Measurements from ENCODE around the gene B3GALT2.

B3GALT2 gene

GRCh38 chr1:193181536-193181935, 4.9 kb downstream of the B3GALT2 start:
- no peak for DNase-seq

- DNase-seq = no peak
Observed at GRCh38 chr1:193179094-193179493, 7.3 kb downstream of the B3GALT2 start.

GRCh38 chr1:193176788-193177187, 9.6 kb downstream of the B3GALT2 start:
- DNase-seq = no peak

GRCh38 chr1:193176113-193176512, 10.3 kb downstream of the B3GALT2 start:
- no peak for DNase-seq

GRCh38 chr1:193157360-193157759, 29.1 kb downstream of the B3GALT2 start:
- no peak for DNase-seq

GRCh38 chr1:193156822-193157142, 29.6 kb downstream of the B3GALT2 start:
- DNase-seq = no peak

GRCh38 chr1:193156117-193156821, 30.1 kb downstream of the B3GALT2 start:
- DNase-seq = no peak

GRCh38 chr1:193144999-193145398, 41.4 kb downstream of the B3GALT2 start:
- DNase-seq = no peak

- no peak for DNase-seq
Observed at GRCh38 chr1:193144361-193144938, 42.0 kb downstream of the B3GALT2 start.

- DNase-seq = peak; percentile 23
Observed at GRCh38 chr1:193143285-193143684, 43.1 kb downstream of the B3GALT2 start.

GRCh38 chr1:193142409-193142808, 44.0 kb downstream of the B3GALT2 start:
- DNase-seq = no peak

GRCh38 chr1:193141804-193142203, 44.6 kb downstream of the B3GALT2 start:
- DNase-seq = no peak

GRCh38 chr1:193140254-193140653, 46.2 kb downstream of the B3GALT2 start:
- DNase-seq = no peak

GRCh38 chr1:193131266-193131860, 55.0 kb downstream of the B3GALT2 start:
- no peak for DNase-seq
